CD4-positive, alpha-beta memory T cell (primary cell): ENCODE measurements around the gene SH3BP4. TPM values are rescaled to one million over a fixed set of nuclear protein-coding genes. Genes with fewer than 3 reads are reported as not detected.

Experiments
- CTCF ChIA-PET: fragments of 350-600 bp; sonication (Branson Sonifier 250); formaldehyde crosslinking; loops from one replicate; lab custom pipeline; 2021; ENCODE audit warnings: inconsistent platforms; ENCODE audit not compliant: partially characterized antibody; lab: Charles Lee
- POLR2A ChIA-PET: fragments of 350-600 bp; sonication (Branson Sonifier 250); formaldehyde crosslinking; loops from one replicate; lab custom pipeline; 2021; ENCODE audit not compliant: partially characterized antibody; lab: Charles Lee
- DNase-seq, 5 donors: peaks; one replicate each; pipeline versions ENCODE4 v3.0.0 to v3.0.0-alpha.2; 2020 to 2022; ENCODE audit warnings: mixed read lengths in 1 of 5
- H3K27ac ChIP-seq: one replicate; pipeline ENCODE4 v1.7.0; 2013; ENCODE audit warnings: low read depth, low read length
- H3K27me3 ChIP-seq: 2 replicates; pipeline ENCODE4 v1.7.0; 2013; ENCODE audit warnings: mild to moderate bottlenecking, low read length, moderate library complexity; ENCODE audit not compliant: insufficient read depth
- H3K36me3 ChIP-seq: 2 replicates; pipeline ENCODE4 v1.7.0; 2013; ENCODE audit warnings: mild to moderate bottlenecking, low read length, moderate library complexity; ENCODE audit not compliant: insufficient read depth
- H3K4me1 ChIP-seq: 2 replicates; pipeline ENCODE4 v1.7.0; 2013; ENCODE audit warnings: mild to moderate bottlenecking, low read length, moderate library complexity; ENCODE audit not compliant: insufficient read depth
- H3K4me3 ChIP-seq, 2 donors: one replicate each; pipeline ENCODE4 v1.7.0; 2013; ENCODE audit warnings: low read length in 2 of 2, mild to moderate bottlenecking in 1 of 2
- H3K9me3 ChIP-seq, 2 donors: one replicate each; pipeline ENCODE4 v1.7.0; 2013; ENCODE audit warnings: low read length in 2 of 2, control low read depth in 1 of 2; ENCODE audit not compliant: control insufficient read depth in 1 of 2
- H3K27ac Mint-ChIP-seq, 7 donors: one replicate each; pipeline ENCODE4 v1.8.0; 2020 to 2021; ENCODE audit warnings: mixed read lengths in 7 of 7, mild to moderate bottlenecking in 6 of 7, inconsistent platforms in 3 of 7, moderate library complexity in 3 of 7
- H3K27me3 Mint-ChIP-seq, 2 donors: one replicate each; pipeline ENCODE4 v1.8.0; 2020 to 2021; ENCODE audit warnings: mixed read lengths in 2 of 2
- H3K36me3 Mint-ChIP-seq, 2 donors: one replicate each; pipeline ENCODE4 v1.8.0; 2020 to 2021; ENCODE audit warnings: mixed read lengths in 2 of 2, inconsistent platforms in 1 of 2, mild to moderate bottlenecking in 1 of 2
- H3K4me1 Mint-ChIP-seq, 4 donors: one replicate each; pipeline ENCODE4 v1.8.0; 2020 to 2021; ENCODE audit warnings: mixed read lengths in 4 of 4, mild to moderate bottlenecking in 1 of 4
- H3K4me3 Mint-ChIP-seq, 8 donors: one replicate each; pipeline ENCODE4 v1.8.0; 2020 to 2021; ENCODE audit warnings: mixed read lengths in 8 of 8, mild to moderate bottlenecking in 7 of 8, moderate library complexity in 6 of 8, inconsistent platforms in 3 of 8
- H3K9me3 Mint-ChIP-seq, 8 donors: one replicate each; pipeline ENCODE4 v1.8.0; 2020 to 2021; ENCODE audit warnings: mixed read lengths in 8 of 8, mild to moderate bottlenecking in 5 of 8, inconsistent platforms in 3 of 8, moderate library complexity in 1 of 8
- intact Hi-C: fragments of 100-400 bp; cut with micrococcal nuclease; formaldehyde crosslinking; loops from one replicate; pipeline ENCODE4 v1.15.1; 2023
- polyA plus RNA-seq, 2 donors: library from polyadenylated mRNA; unstranded; fragments of 300-500 nt; fragmentation: Illumina TruSeq; gene quantifications; one replicate each; pipeline ENCODE4 v1.2.3, GENCODE V29; 2021
- total RNA-seq, 2 experiments: library from RNA; stranded (reverse); gene quantifications; one replicate each; pipeline ENCODE4 v1.2.3, GENCODE V29; 2021

The SH3BP4 gene
- total and polyA plus RNA-seq, 4 experiments from 2014 or later = 0.20 TPM; not detected in 3

GRCh38 chr2:235026649-235027557 is 75.1 kb downstream of the SH3BP4 start:
- H3K9me3 ChIP-seq = no peaks in the 10 kb centered on the region
- no peaks in the 10 kb centered on the region for H3K4me1 ChIP-seq
- no peaks in the 10 kb centered on the region for H3K27me3 ChIP-seq
- DNase-seq = peak in 1 of 5 donors; percentile 15
- POLR2A ChIA-PET = no interaction called here
- H3K27ac ChIP-seq = no peak overlapping the region
- CTCF ChIA-PET = no interaction called here
- Mint-ChIP-seq H3K36me3 (no peaks in the 10 kb centered on the region), H3K27me3 (peaks cover 0 to 14% of the 10 kb centered on the region in 2 donors), H3K4me1 (no peaks in the 10 kb centered on the region), H3K9me3 (peaks cover 0 to 2% (median 0%) of the 10 kb centered on the region in 8 donors), H3K4me3 (no peak overlapping the region), H3K27ac (no peak overlapping the region)
- H3K4me3 ChIP-seq = no peak overlapping the region
- intact Hi-C loops = no loop called here
- H3K36me3 ChIP-seq = no peaks in the 10 kb centered on the region

- Histone ChIP-seq H3K9me3 (no peaks in the 10 kb centered on the region), H3K4me1 (no peaks in the 10 kb centered on the region), H3K36me3 (no peaks in the 10 kb centered on the region), H3K4me3 (no peak overlapping the region), H3K27ac (no peak overlapping the region), H3K27me3 (no peaks in the 10 kb centered on the region)
- H3K27ac Mint-ChIP-seq = no peak overlapping the region
- H3K4me1 Mint-ChIP-seq = no peaks in the 10 kb centered on the region
- H3K27me3 Mint-ChIP-seq = peaks cover 0 to 14% of the 10 kb centered on the region in 2 donors
- H3K4me3 Mint-ChIP-seq = no peak overlapping the region
- ChIA-PET CTCF (no interaction called here), POLR2A (no interaction called here)
- no peak for DNase-seq
- intact Hi-C loops = no loop called here
- no peaks in the 10 kb centered on the region for H3K36me3 Mint-ChIP-seq
- H3K9me3 Mint-ChIP-seq = peaks cover 0 to 2% (median 0%) of the 10 kb centered on the region in 8 donors
These were observed 75.9 kb downstream of the SH3BP4 start for GRCh38 chr2:235027558-235028214.

- no peak for DNase-seq
- H3K36me3 Mint-ChIP-seq = no peaks in the 10 kb centered on the region
- no peak overlapping the region for H3K27ac Mint-ChIP-seq
- Histone ChIP-seq H3K4me3 (no peak overlapping the region), H3K27me3 (no peaks in the 10 kb centered on the region), H3K27ac (no peak overlapping the region), H3K36me3 (no peaks in the 10 kb centered on the region), H3K9me3 (no peaks in the 10 kb centered on the region), H3K4me1 (no peaks in the 10 kb centered on the region)
- CTCF ChIA-PET = no interaction called here
- no peaks in the 10 kb centered on the region for H3K4me1 Mint-ChIP-seq
- intact Hi-C loops = no loop called here
- peaks cover 0 to 2% (median 0%) of the 10 kb centered on the region in 8 donors for H3K9me3 Mint-ChIP-seq
- no peak overlapping the region for H3K4me3 Mint-ChIP-seq
- POLR2A ChIA-PET = no interaction called here
- peaks cover 0 to 14% of the 10 kb centered on the region in 2 donors for H3K27me3 Mint-ChIP-seq
These were observed 76.8 kb downstream of the SH3BP4 start for GRCh38 chr2:235028646-235029045.

GRCh38 chr2:235029054-235029453 is 77.2 kb downstream of the SH3BP4 start:
- H3K9me3 Mint-ChIP-seq = peaks cover 0 to 2% (median 0%) of the 10 kb centered on the region in 8 donors

GRCh38 chr2:235030126-235030525 is 78.3 kb downstream of the SH3BP4 start:
- intact Hi-C loops = no loop called here
- CTCF ChIA-PET = no interaction called here

More at GRCh38 chr2:235029054-235029453, 77.2 kb downstream of the SH3BP4 start:
- no peaks in the 10 kb centered on the region for H3K4me1 ChIP-seq
- ChIA-PET CTCF (no interaction called here), POLR2A (no interaction called here)
- no peak for DNase-seq
- no peaks in the 10 kb centered on the region for H3K27me3 ChIP-seq
- Mint-ChIP-seq H3K4me3 (no peak overlapping the region), H3K36me3 (no peaks in the 10 kb centered on the region), H3K27me3 (peaks cover 0 to 14% of the 10 kb centered on the region in 2 donors), H3K4me1 (no peaks in the 10 kb centered on the region), H3K27ac (no peak overlapping the region)
- intact Hi-C loops = no loop called here
- no peak overlapping the region for H3K4me3 ChIP-seq
- no peaks in the 10 kb centered on the region for H3K9me3 ChIP-seq
- H3K36me3 ChIP-seq = no peaks in the 10 kb centered on the region
- no peak overlapping the region for H3K27ac ChIP-seq

GRCh38 chr2:235030936-235031335 is 79.1 kb downstream of the SH3BP4 start:
- H3K9me3 Mint-ChIP-seq = peaks cover 0 to 2% (median 0%) of the 10 kb centered on the region in 8 donors
- ChIA-PET POLR2A (no interaction called here), CTCF (no interaction called here)
- H3K4me3 ChIP-seq = no peak overlapping the region
- H3K4me3 Mint-ChIP-seq = no peak overlapping the region
- no peaks in the 10 kb centered on the region for H3K27me3 ChIP-seq
- H3K9me3 ChIP-seq = no peaks in the 10 kb centered on the region
- H3K4me1 Mint-ChIP-seq = no peaks in the 10 kb centered on the region
- no peak overlapping the region for H3K27ac ChIP-seq
- H3K4me1 ChIP-seq = no peaks in the 10 kb centered on the region
- no peaks in the 10 kb centered on the region for H3K36me3 Mint-ChIP-seq
- H3K36me3 ChIP-seq = no peaks in the 10 kb centered on the region
- peaks cover 2 to 14% of the 10 kb centered on the region in 2 donors for H3K27me3 Mint-ChIP-seq
- intact Hi-C loops = no loop called here
- H3K27ac Mint-ChIP-seq = no peak overlapping the region
- no peak for DNase-seq

More at GRCh38 chr2:235030126-235030525, 78.3 kb downstream of the SH3BP4 start:
- H3K4me3 Mint-ChIP-seq = no peak overlapping the region
- H3K4me3 ChIP-seq = no peak overlapping the region
- no peak overlapping the region for H3K27ac Mint-ChIP-seq
- POLR2A ChIA-PET = no interaction called here
- peaks cover 2 to 14% of the 10 kb centered on the region in 2 donors for H3K27me3 Mint-ChIP-seq
- no peak for DNase-seq
- no peak overlapping the region for H3K27ac ChIP-seq
- H3K9me3 Mint-ChIP-seq = peaks cover 0 to 2% (median 0%) of the 10 kb centered on the region in 8 donors
- no peaks in the 10 kb centered on the region for H3K36me3 ChIP-seq
- no peaks in the 10 kb centered on the region for H3K9me3 ChIP-seq
- no peaks in the 10 kb centered on the region for H3K27me3 ChIP-seq
- H3K4me1 Mint-ChIP-seq = no peaks in the 10 kb centered on the region
- no peaks in the 10 kb centered on the region for H3K36me3 Mint-ChIP-seq
- no peaks in the 10 kb centered on the region for H3K4me1 ChIP-seq

GRCh38 chr2:235031686-235032373 is 80.0 kb downstream of the SH3BP4 start:
- intact Hi-C loops = no loop called here
- no peaks in the 10 kb centered on the region for H3K4me1 ChIP-seq
- ChIA-PET POLR2A (no interaction called here), CTCF (no interaction called here)
- H3K36me3 Mint-ChIP-seq = no peaks in the 10 kb centered on the region
- no peaks in the 10 kb centered on the region for H3K9me3 Mint-ChIP-seq
- H3K4me1 Mint-ChIP-seq = no peaks in the 10 kb centered on the region
- H3K4me3 ChIP-seq = no peak overlapping the region
- no peaks in the 10 kb centered on the region for H3K27me3 ChIP-seq
- peaks cover 2 to 14% of the 10 kb centered on the region in 2 donors for H3K27me3 Mint-ChIP-seq
- H3K9me3 ChIP-seq = no peaks in the 10 kb centered on the region
- no peak overlapping the region for H3K4me3 Mint-ChIP-seq
- no peak overlapping the region for H3K27ac Mint-ChIP-seq
- no peak overlapping the region for H3K27ac ChIP-seq
- DNase-seq = no peak
- H3K36me3 ChIP-seq = no peaks in the 10 kb centered on the region
